Activated CD4-positive, alpha-beta T cell treated with anti-CD3 and anti-CD28 coated beads, Interleukin-2, amount 50 U/mL, for 24 hours (primary cell): ENCODE results near the gene BRME1.

Source experiments
- DNase-seq, 2 donors: peaks; one replicate each; pipeline ENCODE4 v3.0.0-alpha.2; 2020; ENCODE audit warnings: low read depth in 1 of 2, low spot score in 1 of 2

The BRME1 gene

GRCh38 chr19:13847407-13848339 lies 58.2 kb downstream of the BRME1 start:
- peak; percentile 50 to 72 for DNase-seq

- DNase-seq: peak; percentile 77 to 86
Observed at GRCh38 chr19:13846557-13847406, 59.1 kb downstream of the BRME1 start.

- no peak for DNase-seq
Observed at GRCh38 chr19:13844130-13844631, 61.7 kb downstream of the BRME1 start.

GRCh38 chr19:13843104-13843921 lies 62.6 kb downstream of the BRME1 start:
- no peak for DNase-seq

- DNase-seq: peak in 1 of 2 donors; percentile 49
Observed at GRCh38 chr19:13842291-13843103, 63.4 kb downstream of the BRME1 start.

- no peak for DNase-seq
Observed at GRCh38 chr19:13841962-13842290, 64.0 kb downstream of the BRME1 start.

- no peak for DNase-seq
Observed at GRCh38 chr19:13841086-13841961, 64.6 kb downstream of the BRME1 start.

GRCh38 chr19:13840305-13841085 lies 65.4 kb downstream of the BRME1 start:
- no peak for DNase-seq

DNA sequence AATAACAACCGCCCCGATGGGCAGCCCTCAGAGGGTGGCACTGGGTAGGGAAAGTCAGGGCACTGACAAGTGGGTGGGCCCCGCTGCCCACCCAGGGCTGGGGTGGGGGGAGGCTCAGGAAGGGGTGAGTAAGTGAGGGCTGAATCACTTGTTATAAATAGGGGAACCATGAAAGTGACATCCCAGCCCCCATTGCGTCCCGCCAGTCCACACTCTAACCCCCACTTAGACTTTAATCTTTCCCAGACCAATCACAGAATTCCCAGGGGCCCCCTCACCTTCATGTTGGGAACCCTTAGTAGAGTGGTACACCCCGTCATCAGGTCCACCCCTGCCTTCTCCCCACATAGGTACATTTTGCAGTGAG lies 66.0 kb downstream of the BRME1 start:
- peak; percentile 43 to 45 for DNase-seq

DNA sequence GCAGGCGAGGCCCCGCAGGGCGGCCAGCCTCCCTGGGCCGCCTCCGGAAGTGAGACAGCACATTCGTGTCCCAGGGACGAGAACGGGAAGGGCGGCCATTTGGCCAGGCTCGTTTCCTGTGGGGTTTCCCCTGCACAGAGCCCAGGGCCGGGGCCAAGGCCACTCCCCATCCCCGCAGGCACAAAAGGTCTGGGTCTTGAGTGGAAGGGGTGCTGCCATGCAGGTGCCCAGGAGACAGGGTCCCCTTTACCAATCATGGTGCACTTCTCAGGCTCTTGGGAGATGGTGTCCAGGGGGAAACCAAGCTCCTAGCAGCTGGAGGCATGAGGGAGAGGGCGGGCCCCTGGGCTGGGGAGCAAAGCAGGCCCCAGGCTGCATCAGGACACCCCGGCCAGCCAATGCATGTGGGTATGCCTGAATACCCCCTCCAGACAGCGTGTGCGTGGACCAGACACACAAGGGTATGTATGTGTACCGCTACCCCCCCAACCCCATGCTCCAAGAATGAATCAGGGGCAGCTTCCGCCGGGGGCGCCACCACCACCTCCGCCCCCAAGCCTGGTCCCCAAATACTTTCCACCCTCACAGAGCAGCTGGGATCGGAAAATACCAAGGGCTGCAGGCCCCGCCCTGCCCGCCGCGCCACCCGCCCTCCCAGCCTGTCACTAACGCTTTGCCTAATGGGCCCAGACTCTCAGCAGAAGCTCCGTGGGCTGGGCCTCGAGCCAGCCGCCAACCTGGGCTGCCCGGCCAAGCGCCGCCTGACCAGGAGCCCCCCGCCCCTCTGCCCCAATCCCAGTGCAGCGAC lies 66.6 kb downstream of the BRME1 start:
- peak; percentile 78 to 85 for DNase-seq

- no peak for DNase-seq
Observed at GRCh38 chr19:13838435-13839129, 67.3 kb downstream of the BRME1 start.

DNA sequence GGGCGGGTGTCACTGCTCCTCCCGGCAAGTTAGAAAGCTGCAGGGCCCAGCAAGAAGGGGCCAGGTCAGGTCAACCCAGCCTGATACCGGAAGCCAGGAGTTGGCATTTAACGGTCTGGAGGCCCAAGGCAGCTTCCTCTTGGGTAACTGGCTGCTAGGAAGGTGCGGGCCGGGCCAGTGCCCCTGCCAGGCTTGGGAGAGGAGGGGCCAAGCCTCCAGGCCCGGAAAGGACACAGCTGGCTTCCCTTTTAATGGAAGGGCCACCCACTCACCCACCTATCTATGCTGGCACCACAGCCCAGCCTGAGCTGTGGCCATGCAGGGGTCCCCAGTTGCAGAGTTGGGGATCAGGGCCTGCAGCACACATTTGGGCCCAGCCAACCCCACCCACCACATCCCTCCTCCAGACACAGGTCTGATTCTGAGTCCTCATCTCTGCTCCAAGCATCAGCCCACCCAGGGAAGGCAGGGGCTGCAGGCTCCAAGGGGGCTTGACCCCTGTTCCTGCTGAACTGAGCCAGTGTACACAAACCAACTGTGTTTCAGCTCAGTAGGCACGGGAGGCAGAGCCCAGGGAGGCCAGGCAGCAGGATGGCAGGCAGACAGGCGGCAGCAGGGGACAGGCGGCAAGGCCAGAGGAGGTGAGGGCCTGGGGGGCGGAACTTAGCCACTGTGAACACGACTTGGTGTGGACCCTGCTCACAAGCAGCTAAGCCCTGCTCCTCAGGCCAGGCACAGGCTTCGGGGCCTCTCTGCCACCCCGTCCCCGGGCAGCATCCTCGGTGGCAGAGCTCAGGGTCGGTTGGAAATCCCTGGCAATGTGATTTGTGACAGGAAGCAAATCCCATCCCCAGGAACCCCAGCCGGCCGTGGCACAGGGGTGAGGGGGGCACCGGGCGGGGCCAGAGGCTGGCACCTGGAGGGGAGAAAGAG lies 69.9 kb downstream of the BRME1 start:
- no peak for DNase-seq

DNA sequence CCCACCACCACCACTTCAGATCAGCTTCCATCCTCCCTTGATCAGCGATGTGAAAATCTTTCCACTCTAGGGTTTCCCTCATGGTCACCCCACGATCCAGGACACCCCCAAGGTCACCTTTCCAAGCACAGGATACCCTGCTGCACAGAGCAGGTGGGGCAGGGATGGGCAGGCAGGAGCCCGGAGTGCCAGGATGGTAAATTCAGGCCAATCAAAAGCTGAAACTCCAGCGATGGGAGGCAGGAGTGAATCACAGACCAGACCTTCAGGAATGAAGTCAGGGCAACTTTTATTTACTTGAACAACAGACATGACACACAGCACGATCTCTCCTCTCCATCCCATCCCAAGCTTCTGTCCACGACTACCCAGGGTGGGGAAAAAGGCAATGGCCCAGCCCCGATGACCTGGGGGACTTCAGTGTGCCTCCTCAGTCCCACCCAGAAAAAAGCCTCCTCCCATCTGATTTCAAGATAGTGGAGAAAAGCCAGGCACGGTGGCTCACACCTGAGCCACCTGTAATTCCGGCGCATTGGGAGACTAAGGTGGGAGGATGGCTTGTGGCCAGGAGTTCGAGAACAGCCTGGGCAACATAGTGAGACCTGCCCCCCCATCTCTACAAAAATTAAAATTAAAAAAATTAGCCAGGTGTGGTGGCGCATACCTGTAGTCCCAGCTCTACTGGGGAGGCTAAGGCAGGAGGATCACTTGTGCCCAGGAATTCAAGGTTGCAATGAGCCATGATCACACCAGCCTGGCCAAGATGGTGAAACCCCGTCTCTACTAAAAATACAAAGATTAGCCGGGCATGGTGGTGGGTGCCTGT lies 71.5 kb downstream of the BRME1 start:
- no peak for DNase-seq

- DNase-seq: peak; percentile 79 to 87
Observed at GRCh38 chr19:13833330-13834243, 72.3 kb downstream of the BRME1 start.
